OCI-LY3 (cell line): Measurements from ENCODE around the gene FAM184A.

ENCODE experiments used
- H2AFZ ChIP-seq: fragments of 200-600, 300-600 bp; shearing (Covaris generic); 2 replicates; pipeline ENCODE4 v1.6.0; 2014; ENCODE audit warnings: antibody characterized with exemption, low read depth, low read length
- H3K27ac ChIP-seq: fragments of 200-600, 300-600 bp; sonication (generic); 2 replicates; pipeline ENCODE4 v1.5.1; 2014; ENCODE audit warnings: mild to moderate bottlenecking, low read length, moderate library complexity, mixed read lengths
- H3K27me3 ChIP-seq: fragments of 200-600, 300-600 bp; sonication (generic); 2 replicates; pipeline ENCODE4 v1.6.1; 2014; ENCODE audit warnings: low read depth, low read length, mixed read lengths
- H3K36me3 ChIP-seq: fragments of 200-600, 300-600 bp; sonication (generic); replicated peaks from 2 replicates; pipeline ENCODE3; 2014; ENCODE audit warnings: low read depth, low read length, mixed read lengths
- H3K4me1 ChIP-seq: fragments of 300-600, 200-600 bp; sonication (generic); 2 replicates; pipeline ENCODE4 v1.6.1; 2014; ENCODE audit warnings: low read length, mixed read lengths
- H3K4me2 ChIP-seq: fragments of 200-600, 300-600 bp; sonication (generic); 2 replicates; pipeline ENCODE4 v1.6.1; 2014; ENCODE audit warnings: low read length, mixed read lengths
- H3K4me3 ChIP-seq: fragments of 300-600, 200-600 bp; sonication (generic); 2 replicates; pipeline ENCODE4 v1.5.1; 2014; ENCODE audit warnings: antibody characterized with exemption, mild to moderate bottlenecking, low read length, moderate library complexity
- H3K79me2 ChIP-seq: fragments of 300-600, 200-600 bp; shearing (Covaris generic); 2 replicates; pipeline ENCODE4 v1.6.1; 2014; ENCODE audit warnings: mild to moderate bottlenecking, low read length, mixed read lengths
- H3K9ac ChIP-seq: fragments of 300-600, 200-600 bp; shearing (Covaris generic); 2 replicates; pipeline ENCODE4 v1.6.0; 2014; ENCODE audit warnings: mild to moderate bottlenecking, low read length, moderate library complexity
- H3K9me3 ChIP-seq: fragments of 200-600, 300-600 bp; shearing (Covaris generic); 2 replicates; pipeline ENCODE4 v1.6.1; 2014; ENCODE audit warnings: low read length, mixed read lengths; ENCODE audit not compliant: insufficient read depth
- H4K20me1 ChIP-seq: fragments of 200-600, 300-600 bp; sonication (generic); 2 replicates; pipeline ENCODE4 v1.6.1; 2016; ENCODE audit warnings: low read length, mixed read lengths; ENCODE audit not compliant: insufficient read depth
- CTCF ChIP-seq: fragments of 200-600, 300-600 bp; sonication (generic); IDR thresholded peaks from 2 replicates; pipeline ENCODE4 v1.5.1; 2014; ENCODE audit warnings: antibody characterized with exemption, low read length, low read depth
- EZH2phosphoT487 ChIP-seq: fragments of 200-600 bp; shearing (Covaris generic); IDR thresholded peaks from 2 replicates; pipeline ENCODE4 v1.6.1; 2018; ENCODE audit warnings: antibody characterized with exemption, mixed run types, low read depth

Gene FAM184A

GRCh38 chr6:118933855-118934460 is 144.5 kb downstream of the FAM184A start:
- Histone ChIP-seq H3K79me2 (no peaks in the 10 kb centered on the region), H4K20me1 (no peaks in the 10 kb centered on the region), H3K36me3 (no peaks in the 10 kb centered on the region), H3K4me3 (peak overlapping the region; percentile 99), H3K4me1 (peaks cover 13% of the 10 kb centered on the region), H3K4me2 (peak overlapping the region; percentile 98), H3K27ac (no peak overlapping the region), H3K27me3 (no peaks in the 10 kb centered on the region), H3K9ac (0 out of 2 replicates have a peak overlapping the region, but pooled peaks have one; percentile 16), H3K9me3 (no peaks in the 10 kb centered on the region), H2AFZ (peak overlapping the region; percentile 58; the same call in 1 of the 2 replicates)
- no peak for TF ChIP-seq CTCF
- no peak for TF ChIP-seq EZH2phosphoT487

GRCh38 chr6:118932421-118932820 is 146.0 kb downstream of the FAM184A start:
- H3K4me2 ChIP-seq = no peak overlapping the region
- no peak overlapping the region for H3K4me3 ChIP-seq
- peaks cover 13% of the 10 kb centered on the region for H3K4me1 ChIP-seq
- H3K79me2 ChIP-seq = no peaks in the 10 kb centered on the region
- H3K9ac ChIP-seq = no peak overlapping the region
- no peaks in the 10 kb centered on the region for H3K9me3 ChIP-seq
- TF ChIP-seq CTCF (no peak), EZH2phosphoT487 (no peak)
- H2AFZ ChIP-seq = no peak overlapping the region
- no peaks in the 10 kb centered on the region for H4K20me1 ChIP-seq
- H3K27ac ChIP-seq = no peak overlapping the region
- H3K36me3 ChIP-seq = no peaks in the 10 kb centered on the region
- no peaks in the 10 kb centered on the region for H3K27me3 ChIP-seq

GRCh38 chr6:118931436-118931835 is 147.0 kb downstream of the FAM184A start:
- H3K36me3 ChIP-seq = no peaks in the 10 kb centered on the region
- TF ChIP-seq CTCF (no peak), EZH2phosphoT487 (no peak)
- no peaks in the 10 kb centered on the region for H3K79me2 ChIP-seq
- H3K27me3 ChIP-seq = no peaks in the 10 kb centered on the region
- H3K9ac ChIP-seq = no peak overlapping the region
- H3K4me3 ChIP-seq = no peak overlapping the region
- no peak overlapping the region for H2AFZ ChIP-seq
- H4K20me1 ChIP-seq = no peaks in the 10 kb centered on the region
- no peak overlapping the region for H3K27ac ChIP-seq
- no peaks in the 10 kb centered on the region for H3K9me3 ChIP-seq
- no peak overlapping the region for H3K4me2 ChIP-seq
- peaks cover 13% of the 10 kb centered on the region for H3K4me1 ChIP-seq

- H3K4me1 ChIP-seq = peaks cover 8% of the 10 kb centered on the region
- H2AFZ ChIP-seq = no peak overlapping the region
- H3K9ac ChIP-seq = no peak overlapping the region
- H4K20me1 ChIP-seq = no peaks in the 10 kb centered on the region
- no peaks in the 10 kb centered on the region for H3K27me3 ChIP-seq
- H3K79me2 ChIP-seq = no peaks in the 10 kb centered on the region
- no peaks in the 10 kb centered on the region for H3K36me3 ChIP-seq
- TF ChIP-seq CTCF = no peak
- no peak for TF ChIP-seq EZH2phosphoT487
- H3K4me2 ChIP-seq = no peak overlapping the region
- no peak overlapping the region for H3K4me3 ChIP-seq
- H3K27ac ChIP-seq = no peak overlapping the region
- no peaks in the 10 kb centered on the region for H3K9me3 ChIP-seq
Measured at GRCh38 chr6:118930680-118931079, 147.8 kb downstream of the FAM184A start.
